Osteocyte (in vitro differentiated cells): Measurements from ENCODE around the gene PADI3. TPM values are rescaled to one million over a fixed set of nuclear protein-coding genes. Genes with fewer than 3 reads are reported as not detected.

Experiments used
- DNase-seq: peaks from one replicate; pipeline ENCODE4 v3.0.0; 2021; ENCODE audit warnings: mixed read lengths; ENCODE audit not compliant: unreplicated experiment; ENCODE audit errors: extremely low spot score
- H3K27ac Mint-ChIP-seq: one replicate; pipeline ENCODE4 v1.8.0; 2021; ENCODE audit warnings: mild to moderate bottlenecking, mixed read lengths; ENCODE audit not compliant: unreplicated experiment
- H3K27me3 Mint-ChIP-seq: one replicate; pipeline ENCODE4 v1.8.0; 2021; ENCODE audit warnings: mixed read lengths; ENCODE audit not compliant: unreplicated experiment
- H3K36me3 Mint-ChIP-seq: one replicate; pipeline ENCODE4 v1.8.0; 2021; ENCODE audit warnings: mixed read lengths; ENCODE audit not compliant: unreplicated experiment
- H3K4me1 Mint-ChIP-seq: one replicate; pipeline ENCODE4 v1.8.0; 2021; ENCODE audit warnings: mixed read lengths; ENCODE audit not compliant: unreplicated experiment
- H3K4me3 Mint-ChIP-seq: one replicate; pipeline ENCODE4 v1.8.0; 2021; ENCODE audit warnings: mild to moderate bottlenecking, moderate library complexity, mixed read lengths; ENCODE audit not compliant: unreplicated experiment
- H3K9me3 Mint-ChIP-seq: one replicate; pipeline ENCODE4 v1.8.0; 2021; ENCODE audit warnings: mixed read lengths; ENCODE audit not compliant: unreplicated experiment
- CTCF ChIP-seq: fragments of 200-600 bp; sonication (generic); IDR thresholded peaks from 2 replicates; pipeline ENCODE4 v1.5.0; 2021; ENCODE audit warnings: antibody characterized with exemption, mild to moderate bottlenecking, moderate library complexity
- total RNA-seq: library from RNA; stranded (reverse); gene quantifications from 2 replicates; pipeline ENCODE4 v1.2.1, GENCODE V29; 2021

PADI3 gene
- total RNA-seq, 1 donor from 2014 or later, result 0.73 TPM

GRCh38 chr1:17307329-17307728 is 58.4 kb downstream of the PADI3 start:
- Mint-ChIP-seq H3K27me3 (peaks cover 2% of the 10 kb centered on the region), H3K27ac (no peak overlapping the region), H3K4me1 (peaks cover 42% of the 10 kb centered on the region), H3K36me3 (peaks cover 3% of the 10 kb centered on the region), H3K9me3 (peaks cover 6% of the 10 kb centered on the region), H3K4me3 (no peak overlapping the region)
- no peak for DNase-seq
- no peak for TF ChIP-seq CTCF

GRCh38 chr1:17307946-17308345 is 59.0 kb downstream of the PADI3 start, which contains the start of gene PADI4:
Gene PADI4, plus strand, starts transcription at chr1:17308197. Its CDS starts 26 bp downstream, at chr1:17308223.
- Mint-ChIP-seq H3K9me3 (peaks cover 1% of the 10 kb centered on the region), H3K4me3 (no peak within 1 kb of the TSS), H3K27ac (no peak within 1 kb of the TSS), H3K36me3 (peaks cover under 1% of the 10 kb centered on the region), H3K27me3 (peaks cover 2% of the 10 kb centered on the region), H3K4me1 (peaks cover 43% of the 10 kb centered on the region)
- no peak for DNase-seq
- no peak for TF ChIP-seq CTCF

- no peak for TF ChIP-seq CTCF
- DNase-seq, result no peak
- H3K27me3 Mint-ChIP-seq, result peaks cover 2% of the 10 kb centered on the region
These were observed 59.7 kb downstream of the PADI3 start for GRCh38 chr1:17308593-17308992.

GRCh38 chr1:17309426-17310067 is 60.6 kb downstream of the PADI3 start:
- Mint-ChIP-seq H3K4me3 (no peak overlapping the region), H3K4me1 (peaks cover 45% of the 10 kb centered on the region), H3K27me3 (peaks cover 2% of the 10 kb centered on the region), H3K9me3 (no peaks in the 10 kb centered on the region), H3K36me3 (no peaks in the 10 kb centered on the region), H3K27ac (peak overlapping the region; percentile 23)
- DNase-seq, result no peak
- no peak for TF ChIP-seq CTCF

More at GRCh38 chr1:17308593-17308992, 59.7 kb downstream of the PADI3 start:
- Mint-ChIP-seq H3K4me3 (no peak overlapping the region), H3K27ac (no peak overlapping the region), H3K36me3 (no peaks in the 10 kb centered on the region), H3K4me1 (peaks cover 42% of the 10 kb centered on the region), H3K9me3 (no peaks in the 10 kb centered on the region)

GRCh38 chr1:17310068-17310640 is 61.3 kb downstream of the PADI3 start:
- no peak for TF ChIP-seq CTCF
- Mint-ChIP-seq H3K4me3 (no peak overlapping the region), H3K27me3 (peaks cover 2% of the 10 kb centered on the region), H3K4me1 (peaks cover 45% of the 10 kb centered on the region), H3K27ac (no peak overlapping the region), H3K9me3 (no peaks in the 10 kb centered on the region), H3K36me3 (no peaks in the 10 kb centered on the region)
- no peak for DNase-seq
